Activated naive CD4-positive, alpha-beta T cell (primary cell): ENCODE data around the gene TRPV3.
"Not testable (repeated sequence)": the region's sequence is repeated elsewhere in the genome, so short reads cannot be mapped to it uniquely, and the experiment has no call there.

Experiments used
- DNase-seq, 4 experiments: peaks; one replicate each; lab custom pipeline; 2025; lab: John Stamatoyannopoulos, UW

The TRPV3 gene

DNA sequence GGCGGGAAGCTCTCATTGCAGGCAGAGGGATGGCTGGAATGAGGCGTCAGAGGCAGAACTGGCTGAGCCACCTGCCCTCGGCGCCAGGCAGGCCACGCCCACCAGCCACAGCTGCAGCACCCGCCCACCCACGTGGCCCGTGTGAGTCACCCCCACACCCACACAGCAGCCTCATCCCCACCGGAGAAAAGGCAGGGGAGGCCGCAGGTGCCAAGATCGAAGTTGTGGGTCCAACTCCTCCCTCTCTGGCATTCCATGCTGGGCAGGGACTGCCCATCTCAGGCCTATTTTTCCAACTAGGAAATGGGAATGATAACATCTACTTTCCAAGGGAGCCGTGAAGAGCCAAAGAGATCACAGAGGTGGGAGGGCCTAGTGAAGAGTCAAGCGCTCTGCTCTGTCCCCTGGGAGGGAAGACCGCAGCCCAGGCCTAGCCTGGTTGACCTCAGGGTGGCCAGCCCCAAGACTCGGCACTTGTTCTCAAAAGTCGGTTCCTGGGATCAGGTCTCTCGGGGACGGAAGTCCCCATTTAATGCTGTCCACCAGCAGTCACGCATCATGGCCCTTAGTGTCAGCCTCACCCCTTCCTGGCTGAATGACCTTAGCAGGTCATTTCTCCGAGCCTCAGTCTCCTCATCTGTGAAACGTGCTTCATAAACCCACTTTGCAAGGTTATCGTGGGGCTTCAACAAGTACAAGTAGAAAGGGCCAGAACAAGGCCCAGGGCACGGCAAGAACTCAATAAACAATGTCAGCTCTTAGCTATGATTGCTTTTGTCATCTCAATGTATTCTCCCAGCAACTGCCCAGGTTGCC, at the start of gene TRPV3:
Gene TRPV3 (minus strand): TSS at position 45 of the 816 bp plus-strand sequence. CDS start 2,962 bp downstream, outside the sequence.
- DNase-seq: peak in 1 of 4 experiments; percentile 5

- no peak for DNase-seq
These were observed 46.3 kb upstream of the TRPV3 start for GRCh38 chr17:3603870-3604259.

GRCh38 chr17:3603119-3603869, 45.7 kb upstream of the TRPV3 start:
- no peak for DNase-seq

GRCh38 chr17:3602499-3602898, 44.9 kb upstream of the TRPV3 start:
- DNase-seq: no peak

DNA sequence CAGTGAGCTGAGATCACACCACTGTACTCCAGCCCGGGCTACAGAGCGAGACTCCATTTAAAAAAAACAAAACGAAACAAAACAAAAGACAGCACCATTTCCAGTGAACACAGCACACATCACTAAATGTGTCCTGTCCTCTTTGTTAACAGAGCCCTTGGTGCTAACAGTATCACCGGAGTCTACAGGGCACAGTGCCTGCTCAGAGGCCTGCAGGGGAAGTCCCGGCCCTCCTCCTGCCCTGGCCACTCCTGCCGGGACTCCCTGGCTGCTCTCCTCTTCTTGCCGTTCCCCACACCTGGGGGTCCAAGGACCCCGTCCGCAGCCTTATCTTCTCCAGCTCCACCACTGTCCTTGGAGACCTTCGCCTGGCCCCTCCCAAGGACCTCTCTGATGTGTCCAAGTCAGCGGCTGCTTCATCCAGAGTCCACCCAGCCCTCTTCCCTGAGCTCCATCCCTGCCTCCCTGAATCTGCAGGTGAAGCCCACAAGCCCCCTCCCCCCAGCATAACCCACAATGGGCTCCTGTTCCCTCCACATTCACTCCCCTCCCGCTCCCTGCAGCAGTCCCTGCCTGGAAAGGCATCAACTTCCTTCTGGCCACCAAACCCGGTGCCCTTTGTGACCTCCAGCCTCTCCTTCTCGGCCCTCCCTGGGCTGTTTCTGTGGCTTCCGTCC, 43.1 kb upstream of the TRPV3 start:
- DNase-seq: no peak

- no peak for DNase-seq
These were observed 40.5 kb upstream of the TRPV3 start for GRCh38 chr17:3598078-3598477.

GRCh38 chr17:3596804-3597464, 39.3 kb upstream of the TRPV3 start:
- no peak for DNase-seq

- DNase-seq: no peak
These were observed 37.4 kb upstream of the TRPV3 start for GRCh38 chr17:3594976-3595375.

DNA sequence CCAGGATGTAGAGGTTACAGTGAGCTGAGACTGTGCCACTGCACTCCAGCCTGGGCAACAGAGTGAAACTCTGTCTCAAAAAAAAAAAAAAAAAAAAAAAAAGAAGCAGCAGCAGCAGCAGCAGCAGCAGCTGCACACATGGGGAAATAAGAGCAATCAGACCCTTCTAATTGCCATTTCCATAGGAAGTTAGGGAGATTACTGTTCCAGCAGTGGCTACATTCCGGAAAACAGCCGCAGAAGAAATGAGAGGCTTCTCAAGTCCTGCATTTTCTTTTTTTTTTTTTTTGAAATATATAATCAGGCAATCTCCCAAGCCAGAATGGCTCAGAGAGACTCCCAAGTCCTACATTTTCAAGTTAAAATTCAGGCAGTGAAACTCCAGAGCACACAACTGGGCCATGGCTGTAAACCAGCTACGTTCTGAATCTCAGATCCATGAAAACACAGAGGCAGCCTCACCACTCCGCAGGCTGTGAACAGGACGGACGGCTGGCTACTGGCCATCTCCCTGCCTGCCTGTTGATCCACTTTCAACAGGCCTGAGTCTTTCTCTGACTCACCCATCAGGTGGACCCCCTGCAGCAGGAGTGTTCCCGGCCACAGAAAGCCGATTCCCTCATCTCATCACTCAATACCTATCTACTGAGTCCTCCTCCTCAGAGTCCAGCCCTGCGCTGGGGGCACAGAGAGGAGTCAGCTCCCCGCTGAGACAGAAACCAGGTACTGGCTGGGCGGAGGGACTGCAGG, 36.6 kb upstream of the TRPV3 start:
- DNase-seq: no peak

DNA sequence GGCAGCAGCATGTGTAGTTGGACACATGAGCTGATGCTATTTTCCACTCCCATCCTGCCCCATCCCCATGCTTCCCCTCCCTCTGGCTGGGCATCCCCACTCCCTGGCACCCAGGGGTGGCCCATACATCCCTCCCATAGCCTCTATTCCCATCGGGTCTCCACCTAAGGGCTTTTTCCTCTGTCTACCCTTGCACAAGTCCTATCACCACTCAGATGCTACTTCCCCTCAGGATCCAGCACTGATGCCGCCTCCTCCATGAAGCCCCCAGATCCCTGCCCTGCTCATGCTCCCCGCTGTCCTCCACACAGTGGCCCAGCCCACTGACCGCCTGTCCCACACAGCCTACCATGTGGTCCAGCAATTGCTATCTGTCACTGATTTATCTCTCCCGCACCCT, 35.8 kb upstream of the TRPV3 start:
- no peak for DNase-seq

DNA sequence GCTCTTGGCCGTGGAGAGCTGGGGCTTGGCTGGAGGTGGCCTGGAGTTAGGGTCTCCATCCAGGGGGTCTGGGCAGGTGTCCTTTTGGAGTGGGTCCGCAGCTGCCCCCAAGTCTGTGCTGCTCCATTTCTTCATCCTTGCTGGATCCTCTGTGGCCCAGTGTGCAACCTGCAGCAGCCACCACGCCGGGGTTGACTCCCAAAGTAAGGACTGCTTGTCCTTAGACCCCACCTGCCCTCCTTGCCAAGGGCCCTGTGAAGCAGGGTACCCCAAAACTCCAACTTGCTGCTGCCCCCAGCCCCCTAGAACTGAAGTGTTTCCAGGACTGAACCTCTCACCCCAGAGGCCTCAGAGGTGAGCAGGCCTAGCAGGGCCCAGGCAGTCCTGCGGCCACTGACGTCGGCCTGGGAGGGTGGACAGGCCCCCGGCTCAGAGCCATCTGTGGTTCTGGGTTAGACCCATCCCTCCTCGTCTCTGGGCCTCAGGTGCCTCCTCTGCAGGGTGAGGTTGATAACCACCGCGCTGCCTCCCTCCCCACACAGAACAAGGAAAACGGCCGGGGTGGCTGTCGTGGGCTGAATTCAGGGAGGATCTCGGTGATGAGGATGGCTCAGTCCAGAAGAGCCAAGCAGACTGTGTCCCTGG, 34.7 kb upstream of the TRPV3 start:
- no peak for DNase-seq

DNA sequence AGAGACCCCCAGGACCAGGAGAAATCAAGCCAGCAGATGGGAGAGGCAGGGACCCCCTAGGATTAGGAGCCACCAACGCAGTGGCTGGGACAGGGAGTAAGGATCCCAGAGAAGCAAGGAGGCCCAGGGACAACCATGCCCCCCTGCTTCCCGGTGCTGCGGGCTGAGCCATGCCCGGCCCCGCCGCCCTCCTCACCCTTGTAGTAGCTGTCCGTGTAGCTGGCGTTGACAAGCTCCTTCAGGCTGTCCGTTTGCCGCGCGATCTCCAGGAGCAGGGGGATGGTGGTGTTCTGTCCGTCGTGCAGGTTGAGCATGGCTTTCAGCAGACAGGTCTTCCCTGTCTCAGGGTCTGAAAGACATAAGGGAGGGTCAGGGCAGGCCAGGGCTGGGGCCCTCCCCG, 33.2 kb upstream of the TRPV3 start:
- DNase-seq: no peak

GRCh38 chr17:3590231-3590630, 32.6 kb upstream of the TRPV3 start:
- no peak for DNase-seq

DNA sequence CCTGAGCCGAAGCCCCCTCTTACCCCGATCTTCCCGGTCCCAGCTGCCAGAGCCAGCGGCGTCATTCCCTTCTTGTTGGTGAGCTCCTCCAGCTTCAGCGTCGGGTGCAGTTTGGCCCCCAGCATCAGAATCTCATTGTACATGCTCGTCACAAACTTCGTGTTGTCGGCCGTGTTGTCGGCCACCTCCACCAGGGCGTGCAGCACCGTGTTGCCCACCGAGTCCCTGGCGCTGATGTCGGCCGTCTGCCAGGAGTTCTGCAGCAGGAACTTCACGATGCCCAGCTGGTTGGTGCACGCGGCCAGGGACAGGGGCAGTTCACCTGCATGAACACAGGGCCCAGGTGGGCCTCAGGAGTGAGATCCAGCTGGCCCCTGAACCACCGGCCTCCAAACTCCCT, 32.2 kb upstream of the TRPV3 start:
- no peak for DNase-seq

- no peak for DNase-seq
These were observed 28.2 kb upstream of the TRPV3 start for GRCh38 chr17:3585826-3586225.

DNA sequence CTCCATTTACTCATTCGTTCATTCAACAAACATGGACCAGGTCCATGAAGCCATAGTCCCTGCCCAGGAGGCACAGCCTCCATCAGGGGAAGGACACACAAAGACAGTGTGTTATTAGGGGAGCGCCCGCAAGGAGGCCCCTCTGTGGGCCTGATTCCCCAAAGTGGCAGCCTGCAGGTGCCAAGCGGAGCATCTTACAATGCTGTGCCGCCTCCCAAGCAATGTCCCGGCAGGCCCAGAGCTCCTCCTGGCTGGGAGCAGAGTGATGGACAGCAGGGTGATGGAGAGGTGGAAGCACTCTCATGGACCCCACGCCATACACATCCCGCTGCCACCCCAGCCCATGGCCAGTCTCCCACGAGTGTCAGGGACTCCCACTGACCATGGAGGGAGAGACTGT, 25.8 kb upstream of the TRPV3 start:
- no peak for DNase-seq

DNA sequence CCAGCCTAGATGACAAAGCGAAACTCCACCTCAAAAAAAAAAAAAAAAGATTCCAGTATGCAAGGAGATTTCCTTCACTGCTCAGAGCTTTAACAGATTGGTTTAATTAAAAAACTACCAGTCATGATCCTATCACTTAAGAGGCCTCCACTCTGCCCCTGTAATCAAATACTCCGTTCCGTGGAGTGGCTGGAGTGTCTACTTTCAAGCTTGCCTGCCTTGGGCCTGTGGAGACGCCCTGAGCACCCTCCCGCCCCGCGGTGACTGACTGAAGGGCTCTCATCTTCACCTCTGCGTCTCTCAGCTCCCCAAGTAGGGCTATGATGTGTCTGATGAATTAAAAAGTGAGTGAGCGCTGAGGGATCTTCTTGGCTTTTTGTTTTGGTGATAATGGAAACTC, 25.3 kb upstream of the TRPV3 start:
- DNase-seq: no peak

GRCh38 chr17:3578667-3579066, 21.1 kb upstream of the TRPV3 start:
- DNase-seq: not testable (repeated sequence)

DNA sequence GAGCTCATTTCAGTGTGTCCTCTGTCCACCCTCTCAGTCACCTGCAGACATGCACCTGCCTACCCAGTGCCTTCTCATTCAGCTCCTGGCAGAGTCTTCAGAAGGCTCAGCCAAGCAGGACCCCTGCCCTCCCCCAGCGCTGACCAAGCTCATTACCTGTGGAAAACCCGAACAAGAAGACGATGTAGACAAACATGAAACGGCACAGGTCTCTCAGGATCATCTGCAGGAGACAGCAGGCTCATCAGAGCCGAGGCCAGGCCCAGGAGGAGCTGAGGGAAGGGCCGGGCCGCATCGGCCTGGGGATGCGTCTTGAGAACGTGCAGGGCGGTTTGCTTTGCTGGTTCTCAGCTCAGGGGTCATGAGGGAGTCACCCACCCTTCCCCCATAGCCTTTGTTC, 19.4 kb upstream of the TRPV3 start:
- DNase-seq: no peak

DNA sequence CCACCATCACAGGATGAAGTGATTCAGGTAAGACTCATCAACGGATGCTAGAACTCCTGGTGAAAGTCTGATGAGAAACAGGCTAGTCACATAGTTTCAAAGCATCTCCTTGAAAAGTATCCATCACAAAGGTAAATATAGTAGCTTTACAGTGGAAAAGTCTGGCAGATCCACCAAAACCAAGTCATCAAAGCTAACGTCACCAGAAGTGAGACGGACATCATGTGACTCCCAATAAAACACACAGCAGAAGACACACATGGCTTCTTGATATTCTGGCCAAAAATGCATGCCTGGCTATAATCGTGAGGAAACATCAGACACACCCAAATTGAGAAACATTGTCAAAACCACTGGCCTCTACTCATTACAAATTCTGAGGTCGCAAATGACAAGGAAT, 17.9 kb upstream of the TRPV3 start:
- DNase-seq: no peak

DNA sequence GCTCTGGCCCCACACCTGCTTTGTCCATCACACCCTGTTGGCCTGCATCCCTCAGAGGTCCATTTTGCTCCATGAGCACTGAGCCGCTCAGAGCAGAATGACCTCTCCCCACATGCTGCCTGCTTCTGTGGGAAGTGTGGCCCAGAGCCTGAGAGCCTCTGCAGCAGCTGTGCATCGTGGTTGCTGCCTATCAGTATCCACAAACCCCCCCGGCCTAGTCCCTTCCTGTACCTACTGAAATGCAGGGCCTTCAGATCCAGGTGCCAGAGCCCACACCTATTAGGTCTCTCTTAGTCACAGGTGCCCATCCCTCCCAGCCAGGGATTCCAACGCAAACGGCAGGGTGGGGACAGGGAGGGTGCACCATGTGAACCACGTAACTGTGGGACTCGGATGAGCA, 16.6 kb upstream of the TRPV3 start:
- no peak for DNase-seq
